DND-41 (cell line): ENCODE measurements around the gene AFF3.

ENCODE experiments used
- ATAC-seq: fragments of 200-7000 bp; cut with Tn5 transposase; 3 replicates; pipeline ENCODE4 v1.9.1; 2021; ENCODE audit warnings: low read depth; ENCODE audit not compliant: insufficient read depth
- DNase-seq: peaks from one replicate; pipeline ENCODE4 v3.0.0-alpha.2; 2020
- H2AFZ ChIP-seq: 2 replicates; pipeline ENCODE4 v1.6.0; 2012; ENCODE audit warnings: low read depth, low read length
- H3K27ac ChIP-seq: 2 replicates; pipeline ENCODE4 v1.5.1; 2012; ENCODE audit warnings: low read length, inconsistent platforms
- H3K27me3 ChIP-seq: fragments of 200-600 bp; sonication (generic); 2 replicates; pipeline ENCODE4 v1.6.0; 2012; ENCODE audit warnings: low read length, mild to moderate bottlenecking, inconsistent platforms; ENCODE audit not compliant: insufficient read depth, poor library complexity
- H3K36me3 ChIP-seq: 2 replicates; pipeline ENCODE4 v1.5.1; 2012; ENCODE audit warnings: low read length, inconsistent platforms; ENCODE audit not compliant: insufficient read depth
- H3K4me1 ChIP-seq: 2 replicates; pipeline ENCODE4 v1.5.1; 2012; ENCODE audit warnings: mild to moderate bottlenecking, low read length; ENCODE audit not compliant: insufficient read depth
- H3K4me2 ChIP-seq: 2 replicates; pipeline ENCODE4 v1.6.0; 2012; ENCODE audit warnings: mild to moderate bottlenecking, moderate library complexity, low read length, inconsistent platforms; ENCODE audit not compliant: insufficient read depth
- H3K4me3 ChIP-seq, 2 experiments: fragments of 200-600 bp in 1 of 2; shearing (Covaris generic) in 1 of 2; 2 replicates each; pipeline ENCODE4 v1.5.1; 2012 to 2016; ENCODE audit warnings: inconsistent platforms in 2 of 2, low read length in 2 of 2, mild to moderate bottlenecking in 2 of 2, low read depth in 1 of 2, moderate library complexity in 1 of 2
- H3K79me2 ChIP-seq: 2 replicates; pipeline ENCODE4 v1.6.0; 2012; ENCODE audit warnings: low read length, inconsistent platforms; ENCODE audit not compliant: insufficient read depth
- H3K9ac ChIP-seq: 2 replicates; pipeline ENCODE4 v1.6.0; 2012; ENCODE audit warnings: low read depth, mild to moderate bottlenecking, inconsistent platforms, low read length, moderate library complexity
- H3K9me3 ChIP-seq: 2 replicates; pipeline ENCODE4 v1.5.1; 2012; ENCODE audit warnings: low read length, moderate library complexity, mild to moderate bottlenecking, inconsistent platforms; ENCODE audit not compliant: insufficient read depth, severe bottlenecking
- H4K20me1 ChIP-seq: 2 replicates; pipeline ENCODE4 v1.6.0; 2012; ENCODE audit warnings: low read length; ENCODE audit not compliant: insufficient read depth
- EZH2 ChIP-seq: IDR thresholded peaks from 3 replicates; pipeline ENCODE4 v1.6.1; 2012; ENCODE audit warnings: borderline replicate concordance, low read depth, mild to moderate bottlenecking, moderate library complexity, low read length, inconsistent platforms; ENCODE audit not compliant: severe bottlenecking
- TF ChIP-seq, protein P1 (sequence below): IDR thresholded peaks from 2 replicates; pipeline ENCODE4 v1.5.1; 2012; ENCODE audit warnings: borderline replicate concordance, low read length, moderate library complexity, mild to moderate bottlenecking; ENCODE audit not compliant: poor library complexity, severe bottlenecking; ENCODE audit errors: extremely low read depth

Gene AFF3

GRCh38 chr2:99672766-99673350, 469.5 kb downstream of the AFF3 start:
- Histone ChIP-seq H3K79me2 (no peaks in the 10 kb centered on the region), H3K9ac (no peak overlapping the region), H3K4me2 (no peak overlapping the region), H3K4me3 (no peak overlapping the region), H3K27me3 (no peaks in the 10 kb centered on the region), H3K36me3 (peaks cover 17% of the 10 kb centered on the region; the same call in 1 of the 2 replicates), H4K20me1 (no peaks in the 10 kb centered on the region), H3K27ac (no peak overlapping the region), H2AFZ (no peak overlapping the region), H3K9me3 (no peaks in the 10 kb centered on the region), H3K4me1 (no peaks in the 10 kb centered on the region)
- no peak for ATAC-seq
- TF ChIP-seq, protein P1, sequence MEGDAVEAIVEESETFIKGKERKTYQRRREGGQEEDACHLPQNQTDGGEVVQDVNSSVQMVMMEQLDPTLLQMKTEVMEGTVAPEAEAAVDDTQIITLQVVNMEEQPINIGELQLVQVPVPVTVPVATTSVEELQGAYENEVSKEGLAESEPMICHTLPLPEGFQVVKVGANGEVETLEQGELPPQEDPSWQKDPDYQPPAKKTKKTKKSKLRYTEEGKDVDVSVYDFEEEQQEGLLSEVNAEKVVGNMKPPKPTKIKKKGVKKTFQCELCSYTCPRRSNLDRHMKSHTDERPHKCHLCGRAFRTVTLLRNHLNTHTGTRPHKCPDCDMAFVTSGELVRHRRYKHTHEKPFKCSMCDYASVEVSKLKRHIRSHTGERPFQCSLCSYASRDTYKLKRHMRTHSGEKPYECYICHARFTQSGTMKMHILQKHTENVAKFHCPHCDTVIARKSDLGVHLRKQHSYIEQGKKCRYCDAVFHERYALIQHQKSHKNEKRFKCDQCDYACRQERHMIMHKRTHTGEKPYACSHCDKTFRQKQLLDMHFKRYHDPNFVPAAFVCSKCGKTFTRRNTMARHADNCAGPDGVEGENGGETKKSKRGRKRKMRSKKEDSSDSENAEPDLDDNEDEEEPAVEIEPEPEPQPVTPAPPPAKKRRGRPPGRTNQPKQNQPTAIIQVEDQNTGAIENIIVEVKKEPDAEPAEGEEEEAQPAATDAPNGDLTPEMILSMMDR: no peak
- TF ChIP-seq EZH2: no peak
- no peak for DNase-seq

- ATAC-seq (no peak), DNase-seq (no peak)
- Histone ChIP-seq H3K79me2 (no peaks in the 10 kb centered on the region), H4K20me1 (no peaks in the 10 kb centered on the region), H3K9me3 (no peaks in the 10 kb centered on the region), H3K4me2 (no peak overlapping the region), H2AFZ (no peak overlapping the region), H3K27me3 (no peaks in the 10 kb centered on the region), H3K36me3 (peaks cover 17% of the 10 kb centered on the region; the same call in 1 of the 2 replicates), H3K9ac (no peak overlapping the region), H3K4me1 (no peaks in the 10 kb centered on the region), H3K4me3 (no peak overlapping the region), H3K27ac (no peak overlapping the region)
- TF ChIP-seq, protein P1: no peak
- TF ChIP-seq EZH2: no peak
Measured at GRCh38 chr2:99670768-99671734, 471.3 kb downstream of the AFF3 start.

DNA sequence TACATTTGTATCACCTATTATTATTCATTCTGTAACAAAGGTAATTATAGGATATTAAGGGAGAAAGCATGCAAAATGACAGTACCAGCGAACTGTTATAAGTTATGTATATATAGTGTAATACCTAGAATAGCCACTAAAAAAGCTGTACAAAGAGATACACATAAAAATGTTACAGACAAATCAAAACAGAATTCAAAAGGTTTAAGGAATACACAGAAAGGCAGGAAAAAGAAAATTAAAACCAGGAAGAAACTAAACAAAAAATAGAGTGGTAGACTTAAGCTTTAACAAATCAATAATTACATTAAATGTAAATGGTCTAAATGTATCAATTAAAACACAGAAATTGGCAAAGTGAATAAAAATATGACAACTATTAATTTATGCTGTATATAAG, 476.1 kb downstream of the AFF3 start:
- Histone ChIP-seq H4K20me1 (no peaks in the 10 kb centered on the region), H2AFZ (no peak overlapping the region), H3K4me3 (no peak overlapping the region), H3K27me3 (no peaks in the 10 kb centered on the region), H3K9me3 (no peaks in the 10 kb centered on the region), H3K79me2 (no peaks in the 10 kb centered on the region), H3K36me3 (peaks cover 21% of the 10 kb centered on the region; the same call in 1 of the 2 replicates), H3K9ac (no peak overlapping the region), H3K27ac (no peak overlapping the region), H3K4me2 (no peak overlapping the region), H3K4me1 (no peaks in the 10 kb centered on the region)
- ATAC-seq (no peak), DNase-seq (no peak)
- TF ChIP-seq EZH2: no peak
- TF ChIP-seq, protein P1: peak; percentile 11
